Measurements from ENCODE around the gene MEIKIN. TPM values are rescaled to one million over a fixed set of nuclear protein-coding genes. Genes with fewer than 3 reads are reported as not detected.
"Not testable (repeated sequence)": the region's sequence is repeated elsewhere in the genome, so short reads cannot be mapped to it uniquely, and the experiment has no call there.

Gene MEIKIN
- total and polyA plus RNA-seq, 2 donors (not counting 3 experiments of a cell fraction or from before 2014, with no cell fraction given): not detected

DNA sequence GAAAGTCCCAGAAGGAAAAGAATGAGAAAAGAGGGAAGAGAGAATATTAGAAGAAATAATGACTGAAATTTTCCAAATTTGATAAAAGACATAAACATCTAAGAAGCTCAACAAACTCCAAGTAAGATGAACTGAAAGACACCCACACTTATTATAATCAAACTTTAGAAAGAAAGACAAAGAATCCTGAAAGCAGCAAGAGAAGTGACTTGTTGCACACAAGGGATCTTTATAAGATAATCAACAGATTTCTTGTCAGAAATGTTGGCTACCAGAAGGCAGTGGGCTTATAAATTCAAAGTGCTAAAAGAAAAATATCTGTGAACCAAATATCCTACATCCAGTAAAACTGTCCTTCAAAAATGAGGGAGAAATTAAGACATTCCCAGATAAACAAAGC is 99.6 kb downstream of the MEIKIN start:
- Histone ChIP-seq H3K4me1 (ENCODE audit: control insufficient read depth, extremely low read depth, insufficient read depth, low read length) (no peaks in the 10 kb centered on the region), H3K9me1 (replicated peaks; ENCODE audit: control insufficient read depth, extremely low read depth, insufficient read depth, low read length) (no peaks in the 10 kb centered on the region), H3K27me3 (ENCODE audit: control insufficient read depth in 2 of 2, insufficient read depth in 2 of 2, low read length in 2 of 2) (peaks cover 0 to 4% of the 10 kb centered on the region in 2 experiments), H3K9ac (replicated peaks; ENCODE audit: extremely low read depth, insufficient read depth, low read length) (no peak overlapping the region), H3K36me3 (ENCODE audit: control insufficient read depth in 2 of 2, extremely low read depth in 1 of 2, insufficient read depth in 2 of 2, low read length in 2 of 2) (no peaks in the 10 kb centered on the region), H3K4me2 (ENCODE audit: insufficient read depth, low read length) (no peak overlapping the region), H4K20me1 (replicated peaks; ENCODE audit: control insufficient read depth, extremely low read depth, insufficient read depth, low read length) (no peaks in the 10 kb centered on the region), H3K27ac (ENCODE audit: insufficient read depth, low read depth, low read length) (no peak overlapping the region), H3K4me3 (replicated peaks in 1 of 3; ENCODE audit: insufficient read depth in 1 of 3, low read depth in 1 of 3, low read length in 3 of 3) (no peak overlapping the region), H2AFZ (ENCODE audit: low read depth, low read length) (no peak overlapping the region), H3K9me3 (replicated peaks; ENCODE audit: control insufficient read depth, insufficient read depth, low read length) (peaks cover 2% of the 10 kb centered on the region), H3K79me2 (ENCODE audit: control insufficient read depth, insufficient read depth, low read length) (no peaks in the 10 kb centered on the region)
- no peak for FAIRE-seq
- intact Hi-C loops (cut with micrococcal nuclease): no loop called here
- no TSS peak for BruUV-seq (replicated peaks)
- DNase-seq (ENCODE audit: low read depth, low spot score): no peak
- dilution Hi-C loops (cut with MboI; ENCODE audit: extremely low pct_ligation_motif_present, low sequenced_read_pairs): no loop called here
- no peak for TF ChIP-seq JUN (IDR thresholded peaks at IDR 0.05; ENCODE audit: borderline replicate concordance, insufficient read depth, insufficient read length, low read depth)
- TF ChIP-seq MAX (IDR thresholded peaks at IDR 0.05; ENCODE audit: insufficient read depth, insufficient read length): no peak
- TF ChIP-seq, protein P1, sequence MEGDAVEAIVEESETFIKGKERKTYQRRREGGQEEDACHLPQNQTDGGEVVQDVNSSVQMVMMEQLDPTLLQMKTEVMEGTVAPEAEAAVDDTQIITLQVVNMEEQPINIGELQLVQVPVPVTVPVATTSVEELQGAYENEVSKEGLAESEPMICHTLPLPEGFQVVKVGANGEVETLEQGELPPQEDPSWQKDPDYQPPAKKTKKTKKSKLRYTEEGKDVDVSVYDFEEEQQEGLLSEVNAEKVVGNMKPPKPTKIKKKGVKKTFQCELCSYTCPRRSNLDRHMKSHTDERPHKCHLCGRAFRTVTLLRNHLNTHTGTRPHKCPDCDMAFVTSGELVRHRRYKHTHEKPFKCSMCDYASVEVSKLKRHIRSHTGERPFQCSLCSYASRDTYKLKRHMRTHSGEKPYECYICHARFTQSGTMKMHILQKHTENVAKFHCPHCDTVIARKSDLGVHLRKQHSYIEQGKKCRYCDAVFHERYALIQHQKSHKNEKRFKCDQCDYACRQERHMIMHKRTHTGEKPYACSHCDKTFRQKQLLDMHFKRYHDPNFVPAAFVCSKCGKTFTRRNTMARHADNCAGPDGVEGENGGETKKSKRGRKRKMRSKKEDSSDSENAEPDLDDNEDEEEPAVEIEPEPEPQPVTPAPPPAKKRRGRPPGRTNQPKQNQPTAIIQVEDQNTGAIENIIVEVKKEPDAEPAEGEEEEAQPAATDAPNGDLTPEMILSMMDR (IDR thresholded peaks at IDR 0.05; ENCODE audit: extremely low read depth in 1 of 2, insufficient read depth in 1 of 2, low read depth in 1 of 2, low read length in 2 of 2): no peak
- no peak for TF ChIP-seq GATA2 (IDR thresholded peaks at IDR 0.05; ENCODE audit: insufficient read depth, insufficient read length, low read depth, low read length)
- no peak for TF ChIP-seq FOS (IDR thresholded peaks at IDR 0.05; ENCODE audit: borderline replicate concordance, insufficient read depth, low read length)
- no peak for TF ChIP-seq MYC (IDR thresholded peaks at IDR 0.05; ENCODE audit: low read depth, low read length)
- no peak for TF ChIP-seq EZH2 (IDR thresholded peaks at IDR 0.05; ENCODE audit: borderline replicate concordance, low read depth, low read length, severe bottlenecking)
- TF ChIP-seq POLR2AphosphoS5 (IDR thresholded peaks at IDR 0.05; ENCODE audit: insufficient read depth, low read depth, low read length): no peak
- no peak for TF ChIP-seq POLR2A (IDR thresholded peaks at IDR 0.05; ENCODE audit: low read depth, low read length)
- ChIA-PET CTCF (no interaction called here), POLR2A (no interaction called here)

- H3K9ac ChIP-seq (replicated peaks; ENCODE audit: extremely low read depth, insufficient read depth, low read length); H4K20me1 ChIP-seq (replicated peaks; ENCODE audit: control insufficient read depth, extremely low read depth, insufficient read depth, low read length); POLR2A ChIA-PET; H3K4me3 ChIP-seq (replicated peaks in 1 of 3; ENCODE audit: insufficient read depth in 1 of 3, low read depth in 1 of 3, low read length in 3 of 3); FAIRE-seq; H3K27ac ChIP-seq (ENCODE audit: insufficient read depth, low read depth, low read length); H3K36me3 ChIP-seq (ENCODE audit: control insufficient read depth in 2 of 2, extremely low read depth in 1 of 2, insufficient read depth in 2 of 2, low read length in 2 of 2); CTCF ChIA-PET; H3K9me3 ChIP-seq (replicated peaks; ENCODE audit: control insufficient read depth, insufficient read depth, low read length); H3K9me1 ChIP-seq (replicated peaks; ENCODE audit: control insufficient read depth, extremely low read depth, insufficient read depth, low read length); BruUV-seq (replicated peaks); H3K4me2 ChIP-seq (ENCODE audit: insufficient read depth, low read length); H3K79me2 ChIP-seq (ENCODE audit: control insufficient read depth, insufficient read depth, low read length); DNase-seq (ENCODE audit: low read depth, low spot score); H3K4me1 ChIP-seq (ENCODE audit: control insufficient read depth, extremely low read depth, insufficient read depth, low read length); H3K27me3 ChIP-seq (ENCODE audit: control insufficient read depth in 2 of 2, insufficient read depth in 2 of 2, low read length in 2 of 2); intact Hi-C loops (cut with micrococcal nuclease); dilution Hi-C loops (cut with MboI; ENCODE audit: extremely low pct_ligation_motif_present, low sequenced_read_pairs); H2AFZ ChIP-seq (ENCODE audit: low read depth, low read length): not testable (repeated sequence)
Measured at GRCh38 chr5:131842971-131843370, 102.5 kb downstream of the MEIKIN start.

DNA sequence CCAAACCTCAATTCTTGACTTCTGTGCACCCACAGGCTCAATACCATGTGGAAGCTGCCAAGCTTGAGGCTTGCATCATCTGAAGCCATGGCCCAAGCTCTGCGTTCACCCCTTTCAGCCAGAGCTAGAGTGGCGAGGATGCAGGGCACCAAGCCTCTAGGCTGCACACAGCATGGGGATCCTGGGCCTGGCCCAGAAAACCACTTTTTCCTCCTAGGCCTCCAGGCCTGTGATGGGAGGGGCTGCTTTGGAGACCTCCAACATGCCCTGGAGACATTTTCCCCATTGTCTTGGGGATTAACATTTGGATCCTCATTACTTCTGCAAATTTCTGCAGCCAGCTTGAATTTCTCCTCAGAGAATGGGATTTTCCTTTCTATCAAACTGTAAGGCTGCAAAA is 112.8 kb downstream of the MEIKIN start:
- FAIRE-seq; H2AFZ ChIP-seq (ENCODE audit: low read depth, low read length); BruUV-seq (replicated peaks); intact Hi-C loops (cut with micrococcal nuclease); dilution Hi-C loops (cut with MboI; ENCODE audit: extremely low pct_ligation_motif_present, low sequenced_read_pairs); H4K20me1 ChIP-seq (replicated peaks; ENCODE audit: control insufficient read depth, extremely low read depth, insufficient read depth, low read length); CTCF ChIA-PET; H3K36me3 ChIP-seq (ENCODE audit: control insufficient read depth in 2 of 2, extremely low read depth in 1 of 2, insufficient read depth in 2 of 2, low read length in 2 of 2); H3K9me3 ChIP-seq (replicated peaks; ENCODE audit: control insufficient read depth, insufficient read depth, low read length); POLR2A ChIA-PET; H3K4me2 ChIP-seq (ENCODE audit: insufficient read depth, low read length); H3K27ac ChIP-seq (ENCODE audit: insufficient read depth, low read depth, low read length); H3K9ac ChIP-seq (replicated peaks; ENCODE audit: extremely low read depth, insufficient read depth, low read length); DNase-seq (ENCODE audit: low read depth, low spot score); H3K4me1 ChIP-seq (ENCODE audit: control insufficient read depth, extremely low read depth, insufficient read depth, low read length); H3K27me3 ChIP-seq (ENCODE audit: control insufficient read depth in 2 of 2, insufficient read depth in 2 of 2, low read length in 2 of 2); H3K4me3 ChIP-seq (replicated peaks in 1 of 3; ENCODE audit: insufficient read depth in 1 of 3, low read depth in 1 of 3, low read length in 3 of 3); H3K79me2 ChIP-seq (ENCODE audit: control insufficient read depth, insufficient read depth, low read length); H3K9me1 ChIP-seq (replicated peaks; ENCODE audit: control insufficient read depth, extremely low read depth, insufficient read depth, low read length): not testable (repeated sequence)

Measured in endothelial cell of umbilical vein (primary cell).